Activated CD8-positive, alpha-beta memory T cell treated with anti-CD3 and anti-CD28 coated beads for 48 hours (primary cell): Measurements from ENCODE around the gene PDZD2.

Source experiments
- DNase-seq, 3 experiments: peaks; one replicate each; pipeline ENCODE4 v3.0.0-alpha.2; 2020; ENCODE audit warnings: low read depth in 2 of 3, low spot score in 2 of 3

The PDZD2 gene

DNA sequence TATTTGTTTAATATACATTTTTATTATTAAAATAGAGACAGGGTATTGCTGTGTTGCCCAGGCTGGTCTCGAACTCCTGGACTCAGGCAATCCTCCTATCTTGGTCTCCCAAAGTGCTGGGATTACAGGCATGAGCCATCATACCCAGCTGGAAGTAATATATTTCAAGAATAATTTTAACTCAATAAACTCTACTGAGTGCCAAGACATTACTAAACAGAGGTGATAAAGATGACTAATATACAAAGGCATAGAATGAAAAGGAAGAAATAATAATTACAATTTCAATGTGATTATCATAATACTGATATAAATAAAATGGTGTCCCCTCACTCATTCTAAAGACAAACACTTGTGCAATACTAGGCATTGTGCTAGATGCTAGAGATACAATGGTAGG is 521.3 kb downstream of the PDZD2 start:
- no peak for DNase-seq
